Gastroesophageal sphincter (tissue), 4 donors: ENCODE results near the gene GNAQ. TPM values are rescaled to one million over a fixed set of nuclear protein-coding genes. Genes with fewer than 3 reads are reported as not detected.

Experiments used
- ATAC-seq: fragments of 150-250 bp; one replicate; pipeline ENCODE4 v1.9.1; 2016; ENCODE audit warnings: mild to moderate bottlenecking, moderate library complexity
- H3K27ac ChIP-seq, 4 donors: fragments of 200-600 bp; sonication (generic) in 3 of 4; 1 replicate in 3 of 4; 2 replicates in 1 of 4; pipeline ENCODE4 v1.5.1; 2016 to 2019
- H3K27me3 ChIP-seq: fragments of 200-600 bp; sonication (generic); one replicate; pipeline ENCODE4 v1.5.1; 2019
- H3K36me3 ChIP-seq, 2 donors: fragments of 200-600 bp; sonication (generic); one replicate each; pipeline ENCODE4 v1.5.1; 2019; ENCODE audit warnings: control low read depth in 1 of 2
- H3K4me1 ChIP-seq, 3 donors: fragments of 200-600 bp; sonication (generic); 1 replicate in 2 of 3; 2 replicates in 1 of 3; pipeline ENCODE4 v1.5.1; 2016 to 2019; ENCODE audit warnings: control low read depth in 2 of 3
- H3K4me3 ChIP-seq, 2 donors: fragments of 200-600 bp; sonication (generic); one replicate each; pipeline ENCODE4 v1.5.1; 2019; ENCODE audit warnings: mild to moderate bottlenecking in 1 of 2, moderate library complexity in 1 of 2
- H3K9me3 ChIP-seq, 3 donors: fragments of 200-600 bp; sonication (generic); one replicate each; pipeline ENCODE4 v1.5.1; 2017 to 2019; ENCODE audit warnings: control low read depth in 2 of 3
- EP300 ChIP-seq: sonication (generic); formaldehyde crosslinking; IDR thresholded peaks from one replicate; pipeline ENCODE4 v1.6.1; 2017; ENCODE audit warnings: antibody characterized with exemption, mild to moderate bottlenecking
- POLR2A ChIP-seq, 2 donors: fragments of 450-650 bp; IDR thresholded peaks; one replicate each; pipeline ENCODE4 v1.6.1; 2017; ENCODE audit warnings: antibody characterized with exemption in 2 of 2, mild to moderate bottlenecking in 2 of 2, moderate library complexity in 1 of 2
- POLR2AphosphoS5 ChIP-seq: sonication (generic); formaldehyde crosslinking; IDR thresholded peaks from one replicate; pipeline ENCODE4 v1.6.1; 2017; ENCODE audit warnings: antibody characterized with exemption
- WGBS, 2 donors: methylation state at CpG; one replicate each; pipeline ENCODE4 v1.1.5; 2018; ENCODE audit warnings: low coverage in 1 of 2; 5-methylcytosine and 5-hydroxymethylcytosine counted together
- total RNA-seq, 4 donors: library from RNA; depleted of rRNA; stranded (reverse); fragments of >200 nt; gene quantifications; one replicate each; pipeline ENCODE4 v1.1.0, GENCODE V29; 2016
- TF ChIP-seq, protein P1 (sequence below), 4 experiments: fragments of 200-600 bp in 2 of 4; fragments of 450-650 bp in 2 of 4; sonication (generic) in 1 of 4; IDR thresholded peaks; one replicate each; pipeline ENCODE4 v1.5.1; 2017 to 2019; ENCODE audit warnings: antibody characterized with exemption in 4 of 4, mild to moderate bottlenecking in 2 of 4, moderate library complexity in 2 of 4

GNAQ gene
- 10 to 100 TPM; 57.6 to 86.4 (median 70.8) TPM for total RNA-seq

GRCh38 chr9:78031444-78031892 is at the start of gene GNAQ:
Gene GNAQ (minus strand): TSS chr9:78031811. CDS start chr9:78031235, 576 bp downstream.
- H3K4me1 ChIP-seq, result peaks cover 0 to 59% (median 12%) of the 10 kb centered on the region in 3 donors
- TF ChIP-seq EP300 (no peak), POLR2AphosphoS5 (no peak), POLR2A (IDR thresholded peaks at IDR 0.05) (peak in 1 of 2 donors; percentile 8)
- TF ChIP-seq, protein P1, sequence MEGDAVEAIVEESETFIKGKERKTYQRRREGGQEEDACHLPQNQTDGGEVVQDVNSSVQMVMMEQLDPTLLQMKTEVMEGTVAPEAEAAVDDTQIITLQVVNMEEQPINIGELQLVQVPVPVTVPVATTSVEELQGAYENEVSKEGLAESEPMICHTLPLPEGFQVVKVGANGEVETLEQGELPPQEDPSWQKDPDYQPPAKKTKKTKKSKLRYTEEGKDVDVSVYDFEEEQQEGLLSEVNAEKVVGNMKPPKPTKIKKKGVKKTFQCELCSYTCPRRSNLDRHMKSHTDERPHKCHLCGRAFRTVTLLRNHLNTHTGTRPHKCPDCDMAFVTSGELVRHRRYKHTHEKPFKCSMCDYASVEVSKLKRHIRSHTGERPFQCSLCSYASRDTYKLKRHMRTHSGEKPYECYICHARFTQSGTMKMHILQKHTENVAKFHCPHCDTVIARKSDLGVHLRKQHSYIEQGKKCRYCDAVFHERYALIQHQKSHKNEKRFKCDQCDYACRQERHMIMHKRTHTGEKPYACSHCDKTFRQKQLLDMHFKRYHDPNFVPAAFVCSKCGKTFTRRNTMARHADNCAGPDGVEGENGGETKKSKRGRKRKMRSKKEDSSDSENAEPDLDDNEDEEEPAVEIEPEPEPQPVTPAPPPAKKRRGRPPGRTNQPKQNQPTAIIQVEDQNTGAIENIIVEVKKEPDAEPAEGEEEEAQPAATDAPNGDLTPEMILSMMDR (IDR thresholded peaks at IDR 0.05), result no peak
- no peaks in the 10 kb centered on the region for H3K27me3 ChIP-seq
- peak within 1 kb of the TSS; percentile 85 to 87 for H3K4me3 ChIP-seq
- WGBS, 2 donors, result no CpG with 5 or more reads among the region's 79 CpGs
- ATAC-seq, result peak; percentile 42
- peak within 1 kb of the TSS; percentile 77 to 99 (median 94) for H3K27ac ChIP-seq
- no peaks in the 10 kb centered on the region for H3K36me3 ChIP-seq
- H3K9me3 ChIP-seq, result no peaks in the 10 kb centered on the region

GRCh38 chr9:78074385-78075291 is 43.0 kb upstream of the GNAQ start:
- H3K27me3 ChIP-seq, result no peaks in the 10 kb centered on the region
- WGBS, 2 donors, result 56 to 75% methylated on average over 1 to 4 of the region's 4 CpGs
- H3K27ac ChIP-seq, result no peak overlapping the region
- H3K36me3 ChIP-seq, result no peaks in the 10 kb centered on the region
- TF ChIP-seq EP300, result no peak
- TF ChIP-seq, protein P1 (IDR thresholded peaks at IDR 0.05), result no peak
- TF ChIP-seq POLR2AphosphoS5, result no peak
- TF ChIP-seq POLR2A (IDR thresholded peaks at IDR 0.05), result no peak
- ATAC-seq, result no peak
- peaks cover 0 to 14% (median 0%) of the 10 kb centered on the region in 3 donors for H3K9me3 ChIP-seq
- H3K4me1 ChIP-seq, result no peaks in the 10 kb centered on the region
- no peak overlapping the region for H3K4me3 ChIP-seq

GRCh38 chr9:78073722-78074121 is 42.1 kb upstream of the GNAQ start:
- no peaks in the 10 kb centered on the region for H3K36me3 ChIP-seq
- H3K9me3 ChIP-seq, result peaks cover 0 to 5% (median 0%) of the 10 kb centered on the region in 3 donors
- H3K27ac ChIP-seq, result no peak overlapping the region
- TF ChIP-seq POLR2A (IDR thresholded peaks at IDR 0.05) (no peak), POLR2AphosphoS5 (no peak), EP300 (no peak)
- TF ChIP-seq, protein P1 (IDR thresholded peaks at IDR 0.05), result no peak
- no peak for ATAC-seq
- WGBS, 2 donors, result 42 to 63% methylated on average over 7 to 8 of the region's 8 CpGs
- H3K4me3 ChIP-seq, result no peak overlapping the region
- H3K27me3 ChIP-seq, result no peaks in the 10 kb centered on the region
- H3K4me1 ChIP-seq, result no peaks in the 10 kb centered on the region

DNA sequence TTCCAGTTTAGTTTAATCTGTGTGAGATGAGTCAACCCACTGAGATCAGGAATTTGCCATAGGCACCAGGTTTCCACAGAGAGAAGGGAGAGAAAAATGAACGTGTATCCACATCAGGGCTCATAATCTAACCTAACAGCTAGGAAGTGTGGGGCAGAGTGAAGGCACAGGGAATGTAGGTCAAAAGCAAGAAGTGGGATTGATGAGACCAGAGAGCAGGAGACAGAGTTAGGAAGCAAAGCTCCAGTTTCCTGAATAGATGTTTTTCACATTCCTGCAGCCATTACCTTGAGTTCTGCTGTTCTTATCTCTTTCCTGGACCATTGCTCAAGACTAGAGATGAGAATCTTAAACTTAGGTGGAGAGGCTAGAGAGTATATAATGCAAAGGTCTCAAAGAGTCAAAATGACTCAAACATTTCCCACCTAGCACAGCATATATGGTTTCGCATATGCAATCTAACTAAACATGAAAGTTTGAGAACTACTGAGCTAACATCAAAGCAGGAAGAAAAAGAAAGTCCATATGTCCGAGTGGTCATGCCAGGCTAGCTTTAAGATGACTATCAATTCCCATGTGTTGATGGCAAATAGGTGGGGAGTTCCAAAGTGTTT is 41.1 kb upstream of the GNAQ start:
- no peak for ATAC-seq
- Histone ChIP-seq H3K9me3 (peaks cover 0 to 1% (median 0%) of the 10 kb centered on the region in 3 donors), H3K4me3 (no peak overlapping the region), H3K36me3 (no peaks in the 10 kb centered on the region), H3K27ac (no peak overlapping the region), H3K27me3 (no peaks in the 10 kb centered on the region), H3K4me1 (no peaks in the 10 kb centered on the region)
- no peak for TF ChIP-seq POLR2A (IDR thresholded peaks at IDR 0.05)
- TF ChIP-seq POLR2AphosphoS5, result no peak
- TF ChIP-seq, protein P1 (IDR thresholded peaks at IDR 0.05), result no peak
- no peak for TF ChIP-seq EP300
- 63 to 88% methylated on average over 2 to 3 of the region's 3 CpGs for WGBS, 2 donors
